Liver (tissue), 9 donors: Measurements from ENCODE around the gene GLT6D1. TPM values are rescaled to one million over a fixed set of nuclear protein-coding genes. Genes with fewer than 3 reads are reported as not detected.

Source experiments
- DNase-seq: peaks from one replicate; pipeline ENCODE4 v3.0.0-alpha.2; 2017; ENCODE audit warnings: low spot score
- H3K27ac ChIP-seq, 2 donors: one replicate each; pipeline ENCODE4 v1.7.0; 2013; ENCODE audit warnings: inconsistent platforms in 2 of 2, low read length in 2 of 2, control low read depth in 1 of 2, low read depth in 1 of 2, mild to moderate bottlenecking in 1 of 2
- H3K27me3 ChIP-seq, 4 donors: one replicate each; pipeline versions ENCODE4 v1.6.1 to v1.7.0; 2013; ENCODE audit warnings: low read length in 3 of 4, inconsistent platforms in 1 of 4, mild to moderate bottlenecking in 1 of 4, moderate library complexity in 1 of 4; ENCODE audit not compliant: control insufficient read depth in 4 of 4, insufficient read depth in 4 of 4
- H3K36me3 ChIP-seq, 4 donors: one replicate each; pipeline versions ENCODE4 v1.6.1 to v1.7.0; 2013; ENCODE audit warnings: low read length in 3 of 4, mild to moderate bottlenecking in 3 of 4, low read depth in 1 of 4, moderate library complexity in 1 of 4; ENCODE audit not compliant: control insufficient read depth in 4 of 4, insufficient read depth in 3 of 4
- H3K4me1 ChIP-seq, 4 donors: one replicate each; pipeline versions ENCODE4 v1.6.1 to v1.7.0; 2013; ENCODE audit warnings: low read length in 3 of 4, mild to moderate bottlenecking in 3 of 4, moderate library complexity in 1 of 4; ENCODE audit not compliant: control insufficient read depth in 4 of 4, insufficient read depth in 4 of 4
- H3K4me3 ChIP-seq, 3 donors: one replicate each; pipeline versions ENCODE4 v1.6.1 to v1.7.0; 2013; ENCODE audit warnings: low read length in 3 of 3, control low read depth in 1 of 3, low read depth in 1 of 3, mild to moderate bottlenecking in 1 of 3
- H3K9ac ChIP-seq, 2 donors: one replicate each; pipeline ENCODE4 v1.7.0; 2013; ENCODE audit warnings: low read length in 2 of 2, mild to moderate bottlenecking in 2 of 2, moderate library complexity in 2 of 2, control low read depth in 1 of 2, low read depth in 1 of 2
- H3K9me3 ChIP-seq, 4 donors: one replicate each; pipeline versions ENCODE4 v1.6.1 to v1.7.0; 2013; ENCODE audit warnings: low read length in 3 of 4; ENCODE audit not compliant: control insufficient read depth in 4 of 4
- EGR1 ChIP-seq, 2 donors: IDR thresholded peaks; 2 replicates each; pipeline ENCODE4 v1.6.1; 2016 to 2018; ENCODE audit warnings: antibody characterized with exemption in 2 of 2, low read depth in 2 of 2
- FOXA1 ChIP-seq: IDR thresholded peaks from 2 replicates; pipeline ENCODE4 v1.6.1; 2016; ENCODE audit warnings: antibody characterized with exemption
- FOXA2 ChIP-seq: IDR thresholded peaks from 2 replicates; pipeline ENCODE4 v1.6.1; 2016; ENCODE audit warnings: antibody characterized with exemption
- GABPA ChIP-seq, 2 donors: IDR thresholded peaks in 1 of 2; conservative IDR thresholded peaks in 1 of 2; 2 replicates each; pipeline ENCODE4 v1.6.1; 2016; ENCODE audit warnings: antibody characterized with exemption in 2 of 2, mild to moderate bottlenecking in 1 of 2, moderate library complexity in 1 of 2
- HNF4A ChIP-seq, 2 donors: conservative IDR thresholded peaks; 2 replicates each; pipeline ENCODE4 v1.6.1; 2016; ENCODE audit warnings: antibody characterized with exemption in 2 of 2, mild to moderate bottlenecking in 2 of 2
- HNF4G ChIP-seq: IDR thresholded peaks from 2 replicates; pipeline ENCODE4 v1.6.1; 2016; ENCODE audit warnings: antibody characterized with exemption
- JUND ChIP-seq, 2 donors: IDR thresholded peaks; 2 replicates each; pipeline ENCODE4 v1.6.1; 2016; ENCODE audit warnings: antibody characterized with exemption in 2 of 2
- NR2F2 ChIP-seq: IDR thresholded peaks from 2 replicates; pipeline ENCODE4 v1.6.1; 2016; ENCODE audit warnings: antibody characterized with exemption
- RAD21 ChIP-seq, 2 donors: IDR thresholded peaks; 2 replicates each; pipeline ENCODE4 v1.6.1; 2016; ENCODE audit warnings: antibody characterized with exemption in 2 of 2, mild to moderate bottlenecking in 2 of 2
- RXRA ChIP-seq, 2 donors: IDR thresholded peaks; 2 replicates each; pipeline ENCODE4 v1.6.1; 2017 to 2018; ENCODE audit warnings: antibody characterized with exemption in 2 of 2, mild to moderate bottlenecking in 1 of 2
- SP1 ChIP-seq: IDR thresholded peaks from 2 replicates; pipeline ENCODE4 v1.6.1; 2018; ENCODE audit warnings: antibody characterized with exemption, mild to moderate bottlenecking
- TAF1 ChIP-seq: conservative IDR thresholded peaks from 2 replicates; pipeline ENCODE4 v1.6.1; 2016; ENCODE audit warnings: antibody characterized with exemption, mild to moderate bottlenecking
- YY1 ChIP-seq: IDR thresholded peaks from 2 replicates; pipeline ENCODE4 v1.6.1; 2016; ENCODE audit warnings: antibody characterized with exemption, mild to moderate bottlenecking
- WGBS: extraction: QIAGEN DNeasy Blood & Tissue Kit; methylation state at CpG from one replicate; pipeline ENCODE4 v1.1.7; 2013; 5-methylcytosine and 5-hydroxymethylcytosine counted together
- polyA plus RNA-seq, 2 donors: library from polyadenylated mRNA; stranded (reverse) in 1 of 2; unstranded in 1 of 2; fragments of 200-250 nt in 1 of 2; fragments of >200 nt in 1 of 2; fragmentation: Nextera tagmentation in 1 of 2; extraction: Ambion mirVana in 1 of 2; gene quantifications; one replicate each; pipeline versions ENCODE4 v1.2.1 to v1.2.3, GENCODE V29; 2013 to 2015
- total RNA-seq, 2 donors: library from RNA; depleted of rRNA; stranded (reverse); fragments of >200 nt; gene quantifications; one replicate each; pipeline ENCODE4 v1.2.3, GENCODE V29; 2014
- TF ChIP-seq, protein P1 (sequence below): IDR thresholded peaks from 2 replicates; pipeline ENCODE4 v1.6.1; 2016; ENCODE audit warnings: antibody characterized with exemption, mild to moderate bottlenecking
- TF ChIP-seq, protein P2 (sequence below): fragments of 150-350 bp; IDR thresholded peaks from 2 replicates; pipeline ENCODE4 v1.5.1; 2017; ENCODE audit warnings: improper control_type of control experiment, low read depth, low read length; ENCODE audit not compliant: missing input control
- TF ChIP-seq, protein P3 (sequence below): IDR thresholded peaks from 2 replicates; pipeline ENCODE4 v1.6.1; 2016; ENCODE audit warnings: antibody characterized with exemption
- TF ChIP-seq, protein P4 (sequence below): IDR thresholded peaks from 2 replicates; pipeline ENCODE4 v1.6.1; 2016; ENCODE audit warnings: antibody characterized with exemption
- donor health status: healthy.
- donor health status: healthy.
- donor health status: healthy.
- donor health status: healthy.
- donor health status: healthy.

Gene GLT6D1
- total and polyA plus RNA-seq, 4 donors: not detected

DNA sequence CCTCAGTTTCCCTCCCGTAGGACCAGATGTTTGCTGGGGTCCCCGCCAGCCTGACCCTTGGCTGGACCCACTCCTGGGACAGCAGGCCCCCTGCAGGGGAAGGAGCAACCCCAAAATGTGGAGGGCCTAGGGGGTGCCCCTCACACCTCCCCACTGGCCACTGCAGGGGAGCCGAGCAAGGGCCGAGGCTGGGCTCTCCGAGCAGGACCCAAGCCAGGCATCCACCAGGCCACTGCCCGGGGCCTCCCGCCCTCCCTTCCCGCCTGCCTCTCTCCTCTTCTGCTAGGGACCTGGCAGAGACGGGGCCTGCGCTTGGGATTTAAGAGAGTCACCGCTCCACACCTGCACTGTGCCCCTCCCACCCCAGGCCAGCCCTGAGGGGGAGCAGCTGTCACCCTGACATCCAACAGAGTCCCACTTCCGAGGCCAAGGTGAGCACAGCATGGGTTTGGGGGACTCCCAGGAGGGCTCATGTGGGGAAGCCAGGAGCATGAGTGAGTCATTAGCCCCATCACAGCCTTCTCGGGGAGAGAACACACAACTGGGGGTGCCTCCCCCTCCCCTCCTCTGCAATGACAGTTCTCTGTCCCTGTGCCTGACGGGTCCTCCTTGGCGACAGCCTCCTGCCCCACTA is 44.2 kb upstream of the GLT6D1 start:
- Histone ChIP-seq H3K9ac (no peak overlapping the region), H3K36me3 (no peaks in the 10 kb centered on the region), H3K4me1 (no peaks in the 10 kb centered on the region), H3K27ac (no peak overlapping the region), H3K9me3 (no peaks in the 10 kb centered on the region), H3K4me3 (no peak overlapping the region), H3K27me3 (no peaks in the 10 kb centered on the region)
- TF ChIP-seq HNF4G: no peak
- TF ChIP-seq, protein P1, sequence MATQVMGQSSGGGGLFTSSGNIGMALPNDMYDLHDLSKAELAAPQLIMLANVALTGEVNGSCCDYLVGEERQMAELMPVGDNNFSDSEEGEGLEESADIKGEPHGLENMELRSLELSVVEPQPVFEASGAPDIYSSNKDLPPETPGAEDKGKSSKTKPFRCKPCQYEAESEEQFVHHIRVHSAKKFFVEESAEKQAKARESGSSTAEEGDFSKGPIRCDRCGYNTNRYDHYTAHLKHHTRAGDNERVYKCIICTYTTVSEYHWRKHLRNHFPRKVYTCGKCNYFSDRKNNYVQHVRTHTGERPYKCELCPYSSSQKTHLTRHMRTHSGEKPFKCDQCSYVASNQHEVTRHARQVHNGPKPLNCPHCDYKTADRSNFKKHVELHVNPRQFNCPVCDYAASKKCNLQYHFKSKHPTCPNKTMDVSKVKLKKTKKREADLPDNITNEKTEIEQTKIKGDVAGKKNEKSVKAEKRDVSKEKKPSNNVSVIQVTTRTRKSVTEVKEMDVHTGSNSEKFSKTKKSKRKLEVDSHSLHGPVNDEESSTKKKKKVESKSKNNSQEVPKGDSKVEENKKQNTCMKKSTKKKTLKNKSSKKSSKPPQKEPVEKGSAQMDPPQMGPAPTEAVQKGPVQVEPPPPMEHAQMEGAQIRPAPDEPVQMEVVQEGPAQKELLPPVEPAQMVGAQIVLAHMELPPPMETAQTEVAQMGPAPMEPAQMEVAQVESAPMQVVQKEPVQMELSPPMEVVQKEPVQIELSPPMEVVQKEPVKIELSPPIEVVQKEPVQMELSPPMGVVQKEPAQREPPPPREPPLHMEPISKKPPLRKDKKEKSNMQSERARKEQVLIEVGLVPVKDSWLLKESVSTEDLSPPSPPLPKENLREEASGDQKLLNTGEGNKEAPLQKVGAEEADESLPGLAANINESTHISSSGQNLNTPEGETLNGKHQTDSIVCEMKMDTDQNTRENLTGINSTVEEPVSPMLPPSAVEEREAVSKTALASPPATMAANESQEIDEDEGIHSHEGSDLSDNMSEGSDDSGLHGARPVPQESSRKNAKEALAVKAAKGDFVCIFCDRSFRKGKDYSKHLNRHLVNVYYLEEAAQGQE: no peak
- TF ChIP-seq FOXA1: no peak
- TF ChIP-seq JUND (IDR thresholded peaks at IDR 0.05): no peak
- no peak for TF ChIP-seq TAF1
- TF ChIP-seq EGR1 (IDR thresholded peaks at IDR 0.05; ENCODE audit: low read depth in 2 of 2): no peak
- TF ChIP-seq HNF4A (conservative IDR thresholded peaks at IDR 0.05): no peak
- DNase-seq: no peak
- WGBS: 69% methylated on average over 15 of the region's 15 CpGs

DNA sequence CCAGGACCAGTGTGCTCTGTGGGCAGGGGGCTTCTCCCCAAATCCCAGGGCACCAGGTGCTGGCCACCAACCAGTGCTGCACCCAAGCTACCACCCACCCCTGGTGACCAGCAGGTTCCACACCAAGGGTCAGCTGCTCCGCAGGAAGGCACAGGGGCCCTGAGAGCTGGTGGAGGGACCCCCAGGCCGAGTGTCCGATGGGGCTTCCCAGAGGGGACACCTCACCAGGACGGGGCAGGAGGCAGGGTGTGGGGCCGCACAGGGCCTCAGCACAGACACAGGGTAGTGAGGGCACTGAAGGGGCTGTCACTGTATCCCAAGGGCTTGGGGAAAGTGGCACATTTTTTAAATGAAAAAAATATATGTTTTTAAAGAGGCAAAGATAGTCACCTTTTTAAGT is 41.8 kb upstream of the GLT6D1 start:
- no peaks in the 10 kb centered on the region for H3K27me3 ChIP-seq

More for the DNA sequence above, 41.8 kb upstream of the GLT6D1 start:
- DNase-seq: no peak
- H3K36me3 ChIP-seq: no peaks in the 10 kb centered on the region
- H3K4me1 ChIP-seq: no peaks in the 10 kb centered on the region
- H3K4me3 ChIP-seq: no peak overlapping the region
- no peak overlapping the region for H3K9ac ChIP-seq
- H3K9me3 ChIP-seq: no peaks in the 10 kb centered on the region
- TF ChIP-seq NR2F2: no peak
- no peak for TF ChIP-seq JUND (IDR thresholded peaks at IDR 0.05)
- no peak for TF ChIP-seq SP1
- TF ChIP-seq, protein P1: no peak
- TF ChIP-seq GABPA (IDR thresholded peaks at IDR 0.05 in 1 of 2, conservative IDR thresholded peaks at IDR 0.05 in 1 of 2): no peak
- no peak for TF ChIP-seq FOXA1
- TF ChIP-seq, protein P2, sequence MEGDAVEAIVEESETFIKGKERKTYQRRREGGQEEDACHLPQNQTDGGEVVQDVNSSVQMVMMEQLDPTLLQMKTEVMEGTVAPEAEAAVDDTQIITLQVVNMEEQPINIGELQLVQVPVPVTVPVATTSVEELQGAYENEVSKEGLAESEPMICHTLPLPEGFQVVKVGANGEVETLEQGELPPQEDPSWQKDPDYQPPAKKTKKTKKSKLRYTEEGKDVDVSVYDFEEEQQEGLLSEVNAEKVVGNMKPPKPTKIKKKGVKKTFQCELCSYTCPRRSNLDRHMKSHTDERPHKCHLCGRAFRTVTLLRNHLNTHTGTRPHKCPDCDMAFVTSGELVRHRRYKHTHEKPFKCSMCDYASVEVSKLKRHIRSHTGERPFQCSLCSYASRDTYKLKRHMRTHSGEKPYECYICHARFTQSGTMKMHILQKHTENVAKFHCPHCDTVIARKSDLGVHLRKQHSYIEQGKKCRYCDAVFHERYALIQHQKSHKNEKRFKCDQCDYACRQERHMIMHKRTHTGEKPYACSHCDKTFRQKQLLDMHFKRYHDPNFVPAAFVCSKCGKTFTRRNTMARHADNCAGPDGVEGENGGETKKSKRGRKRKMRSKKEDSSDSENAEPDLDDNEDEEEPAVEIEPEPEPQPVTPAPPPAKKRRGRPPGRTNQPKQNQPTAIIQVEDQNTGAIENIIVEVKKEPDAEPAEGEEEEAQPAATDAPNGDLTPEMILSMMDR: no peak
- no peak for TF ChIP-seq RAD21 (IDR thresholded peaks at IDR 0.05)
- no peak for TF ChIP-seq YY1
- TF ChIP-seq RXRA (IDR thresholded peaks at IDR 0.05): no peak
- TF ChIP-seq, protein P3, sequence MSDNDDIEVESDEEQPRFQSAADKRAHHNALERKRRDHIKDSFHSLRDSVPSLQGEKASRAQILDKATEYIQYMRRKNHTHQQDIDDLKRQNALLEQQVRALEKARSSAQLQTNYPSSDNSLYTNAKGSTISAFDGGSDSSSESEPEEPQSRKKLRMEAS: no peak
- TF ChIP-seq HNF4A (conservative IDR thresholded peaks at IDR 0.05): no peak
- no peak for TF ChIP-seq EGR1 (IDR thresholded peaks at IDR 0.05; ENCODE audit: low read depth in 2 of 2)
- TF ChIP-seq, protein P4, sequence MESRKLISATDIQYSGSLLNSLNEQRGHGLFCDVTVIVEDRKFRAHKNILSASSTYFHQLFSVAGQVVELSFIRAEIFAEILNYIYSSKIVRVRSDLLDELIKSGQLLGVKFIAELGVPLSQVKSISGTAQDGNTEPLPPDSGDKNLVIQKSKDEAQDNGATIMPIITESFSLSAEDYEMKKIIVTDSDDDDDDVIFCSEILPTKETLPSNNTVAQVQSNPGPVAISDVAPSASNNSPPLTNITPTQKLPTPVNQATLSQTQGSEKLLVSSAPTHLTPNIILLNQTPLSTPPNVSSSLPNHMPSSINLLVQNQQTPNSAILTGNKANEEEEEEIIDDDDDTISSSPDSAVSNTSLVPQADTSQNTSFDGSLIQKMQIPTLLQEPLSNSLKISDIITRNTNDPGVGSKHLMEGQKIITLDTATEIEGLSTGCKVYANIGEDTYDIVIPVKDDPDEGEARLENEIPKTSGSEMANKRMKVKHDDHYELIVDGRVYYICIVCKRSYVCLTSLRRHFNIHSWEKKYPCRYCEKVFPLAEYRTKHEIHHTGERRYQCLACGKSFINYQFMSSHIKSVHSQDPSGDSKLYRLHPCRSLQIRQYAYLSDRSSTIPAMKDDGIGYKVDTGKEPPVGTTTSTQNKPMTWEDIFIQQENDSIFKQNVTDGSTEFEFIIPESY: no peak
- no peak for TF ChIP-seq FOXA2
- TF ChIP-seq HNF4G: no peak
- WGBS: 82% methylated on average over 5 of the region's 5 CpGs
- no peak overlapping the region for H3K27ac ChIP-seq
